Upper lobe of left lung (tissue), 6 donors: Measurements from ENCODE around the gene PTPN13. TPM values are rescaled to one million over a fixed set of nuclear protein-coding genes. Genes with fewer than 3 reads are reported as not detected.

Experiments used
- ATAC-seq, 2 donors: fragments of 200-7000 bp; cut with Tn5 transposase; one replicate each; pipeline ENCODE4 v1.9.1; 2022; ENCODE audit warnings: mild to moderate bottlenecking in 2 of 2, moderate library complexity in 2 of 2; ENCODE audit not compliant: low FRiP score in 2 of 2
- DNase-seq, 2 donors: peaks; one replicate each; pipeline ENCODE4 v3.0.0-alpha.2; 2019 to 2020
- H3K27ac ChIP-seq, 4 donors: fragments of 200-600 bp; sonication (generic); one replicate each; pipeline ENCODE4 v1.5.1; 2016 to 2019
- H3K27me3 ChIP-seq, 4 donors: fragments of 200-600 bp; sonication (generic); one replicate each; pipeline ENCODE4 v1.5.1; 2017 to 2019
- H3K36me3 ChIP-seq, 4 donors: fragments of 200-600 bp; sonication (generic); one replicate each; pipeline ENCODE4 v1.5.1; 2016 to 2019
- H3K4me1 ChIP-seq, 4 donors: fragments of 200-600 bp; sonication (generic); one replicate each; pipeline ENCODE4 v1.5.1; 2018 to 2019
- H3K4me3 ChIP-seq, 4 donors: fragments of 200-600 bp; sonication (generic); one replicate each; pipeline ENCODE4 v1.5.1; 2017 to 2019; ENCODE audit warnings: mild to moderate bottlenecking in 2 of 4, moderate library complexity in 1 of 4
- H3K9me3 ChIP-seq, 4 donors: fragments of 200-600 bp; sonication (generic); one replicate each; pipeline ENCODE4 v1.5.1; 2018 to 2019
- EP300 ChIP-seq, 4 donors: sonication (generic); formaldehyde crosslinking; IDR thresholded peaks; one replicate each; pipeline ENCODE4 v1.5.1; 2017; ENCODE audit warnings: antibody characterized with exemption in 4 of 4, control low read depth in 2 of 4
- POLR2A ChIP-seq, 4 donors: fragments of 450-650 bp; IDR thresholded peaks; one replicate each; pipeline ENCODE4 v1.5.1; 2016 to 2017; ENCODE audit warnings: antibody characterized with exemption in 4 of 4, mild to moderate bottlenecking in 2 of 4
- POLR2AphosphoS5 ChIP-seq, 2 donors: sonication (generic); formaldehyde crosslinking; IDR thresholded peaks; one replicate each; pipeline ENCODE4 v1.5.1; 2017; ENCODE audit warnings: antibody characterized with exemption in 2 of 2
- WGBS, 2 donors: methylation state at CpG; one replicate each; pipeline ENCODE4 v1.1.5; 2017 to 2018; 5-methylcytosine and 5-hydroxymethylcytosine counted together
- total RNA-seq, 6 donors: library from RNA; depleted of rRNA in 4 of 6; stranded (reverse); fragments of >200 nt in 4 of 6; gene quantifications; one replicate each; pipeline versions ENCODE4 v1.1.0 to v1.2.1, GENCODE V29; 2016 to 2021
- TF ChIP-seq, protein P1 (sequence below), 6 experiments: fragments of 450-650 bp in 4 of 6; fragments of 200-600 bp in 2 of 6; sonication (generic) in 2 of 6; IDR thresholded peaks; one replicate each; pipeline ENCODE4 v1.5.1; 2016 to 2019; ENCODE audit warnings: antibody characterized with exemption in 6 of 6
- donor health status: DM: no; HTN: no; CAD: no; lungs with moderate emphysema.
- donor health status: DM: no; HTN: yes; CAD: no; lungs with severe emphysema.

Gene PTPN13
- total RNA-seq, 6 donors from 2014 or later = 50.1 to 163 (median 96.7) TPM

DNA sequence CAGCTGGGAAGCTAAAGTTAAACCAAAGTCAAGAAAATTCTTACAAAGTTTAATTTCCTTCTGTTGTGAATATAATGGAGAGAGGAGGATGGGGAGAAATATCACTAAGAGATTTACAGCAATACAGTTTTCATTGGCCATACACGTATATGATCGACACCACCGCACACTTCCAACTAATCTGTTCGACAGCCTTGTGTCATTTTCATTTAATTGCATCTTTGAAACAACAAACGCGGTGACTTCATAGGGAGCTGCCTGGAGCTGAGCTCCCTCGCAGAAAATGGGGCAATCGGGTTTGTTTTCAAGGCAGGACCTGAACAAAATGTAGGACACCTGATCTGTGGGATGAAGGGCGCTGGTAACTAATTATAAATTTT lies 1.3 kb downstream of the PTPN13 start:
- H3K27me3 ChIP-seq = no peaks in the 10 kb centered on the region
- no peak for TF ChIP-seq EP300 (IDR thresholded peaks at IDR 0.05)
- no peak for TF ChIP-seq POLR2AphosphoS5 (IDR thresholded peaks at IDR 0.05)
- TF ChIP-seq POLR2A (IDR thresholded peaks at IDR 0.05) = no peak
- TF ChIP-seq, protein P1, sequence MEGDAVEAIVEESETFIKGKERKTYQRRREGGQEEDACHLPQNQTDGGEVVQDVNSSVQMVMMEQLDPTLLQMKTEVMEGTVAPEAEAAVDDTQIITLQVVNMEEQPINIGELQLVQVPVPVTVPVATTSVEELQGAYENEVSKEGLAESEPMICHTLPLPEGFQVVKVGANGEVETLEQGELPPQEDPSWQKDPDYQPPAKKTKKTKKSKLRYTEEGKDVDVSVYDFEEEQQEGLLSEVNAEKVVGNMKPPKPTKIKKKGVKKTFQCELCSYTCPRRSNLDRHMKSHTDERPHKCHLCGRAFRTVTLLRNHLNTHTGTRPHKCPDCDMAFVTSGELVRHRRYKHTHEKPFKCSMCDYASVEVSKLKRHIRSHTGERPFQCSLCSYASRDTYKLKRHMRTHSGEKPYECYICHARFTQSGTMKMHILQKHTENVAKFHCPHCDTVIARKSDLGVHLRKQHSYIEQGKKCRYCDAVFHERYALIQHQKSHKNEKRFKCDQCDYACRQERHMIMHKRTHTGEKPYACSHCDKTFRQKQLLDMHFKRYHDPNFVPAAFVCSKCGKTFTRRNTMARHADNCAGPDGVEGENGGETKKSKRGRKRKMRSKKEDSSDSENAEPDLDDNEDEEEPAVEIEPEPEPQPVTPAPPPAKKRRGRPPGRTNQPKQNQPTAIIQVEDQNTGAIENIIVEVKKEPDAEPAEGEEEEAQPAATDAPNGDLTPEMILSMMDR (IDR thresholded peaks at IDR 0.05) = no peak
- no peaks in the 10 kb centered on the region for H3K9me3 ChIP-seq
- peaks cover 0 to 14% (median 2%) of the 10 kb centered on the region in 4 donors for H3K4me1 ChIP-seq
- WGBS, 2 donors = 13 to 17% methylated on average over 9 of the region's 9 CpGs
- H3K36me3 ChIP-seq = no peaks in the 10 kb centered on the region
- DNase-seq (no peak), ATAC-seq (no peak)
- H3K27ac ChIP-seq = peak overlapping the region; percentile 79 to 87 (median 81)
- peak overlapping the region; percentile 37 to 79 (median 68) for H3K4me3 ChIP-seq

DNA sequence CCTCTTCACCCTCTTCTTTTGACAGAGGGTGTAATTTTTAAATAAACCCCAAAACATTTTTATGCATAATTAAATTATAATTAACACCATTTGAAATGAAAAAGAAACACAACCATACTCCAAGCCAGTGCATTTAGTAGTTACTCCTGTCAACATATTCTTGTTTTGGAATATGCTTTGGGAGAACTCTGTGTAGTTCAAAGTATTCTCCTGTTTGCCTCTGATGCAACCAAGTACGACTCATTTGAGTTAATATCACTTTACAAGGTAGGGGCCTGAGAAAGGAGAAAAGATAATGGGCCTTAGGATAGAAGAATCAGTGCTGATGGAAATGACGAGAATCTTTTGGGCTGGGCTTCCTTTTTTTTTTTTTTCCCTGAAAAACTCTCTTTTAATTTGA lies 2.7 kb downstream of the PTPN13 start:
- H3K9me3 ChIP-seq = no peaks in the 10 kb centered on the region
- no peaks in the 10 kb centered on the region for H3K27me3 ChIP-seq
- DNase-seq (no peak), ATAC-seq (no peak)
- peaks cover 0 to 14% (median 2%) of the 10 kb centered on the region in 4 donors for H3K4me1 ChIP-seq
- WGBS, 2 donors = 32 to 37% methylated on average over 2 of the region's 2 CpGs
- TF ChIP-seq, protein P1 (IDR thresholded peaks at IDR 0.05) = no peak
- TF ChIP-seq POLR2A (IDR thresholded peaks at IDR 0.05) (no peak), EP300 (IDR thresholded peaks at IDR 0.05) (no peak), POLR2AphosphoS5 (IDR thresholded peaks at IDR 0.05) (no peak)
- peak overlapping the region in 3 of 4 donors; percentile 63 to 79 (median 72) for H3K4me3 ChIP-seq
- no peaks in the 10 kb centered on the region for H3K36me3 ChIP-seq
- H3K27ac ChIP-seq = peak overlapping the region in 1 of 4 donors; percentile 87

DNA sequence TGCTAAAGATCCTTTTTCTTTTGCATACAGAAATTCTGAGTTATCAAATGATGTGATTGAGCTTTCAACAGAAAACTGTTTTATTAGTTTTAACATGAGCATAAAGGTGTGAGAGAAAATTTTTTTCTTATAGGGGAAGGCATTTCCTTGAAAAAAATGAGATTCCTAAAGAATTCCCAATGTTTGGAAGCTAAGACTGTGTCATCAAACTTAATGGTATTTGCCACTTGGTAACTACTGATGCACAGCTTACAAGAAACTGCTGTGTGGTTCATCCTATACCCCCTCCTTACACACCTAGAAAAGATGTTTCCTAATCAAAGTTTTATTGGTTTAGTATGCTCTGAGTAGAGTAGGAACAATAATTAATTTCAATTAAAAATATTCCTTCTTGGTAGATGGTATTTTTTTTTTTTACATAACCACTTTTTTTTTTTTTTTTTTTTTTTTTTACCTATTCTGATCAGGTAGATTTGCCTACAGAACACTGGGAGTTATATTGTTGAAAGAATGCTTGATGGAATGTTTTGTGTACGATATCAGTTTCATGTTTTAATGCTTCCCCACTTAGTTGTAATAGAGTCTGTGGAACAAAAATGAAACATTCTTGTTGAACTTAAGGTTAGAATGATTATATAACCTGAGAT lies 6.0 kb downstream of the PTPN13 start:
- WGBS, 2 donors = 58 to 77% methylated on average over 1 of the region's 1 CpG
- H3K9me3 ChIP-seq = no peaks in the 10 kb centered on the region
- TF ChIP-seq EP300 (IDR thresholded peaks at IDR 0.05) = no peak
- TF ChIP-seq, protein P1 (IDR thresholded peaks at IDR 0.05) = no peak
- no peak for TF ChIP-seq POLR2A (IDR thresholded peaks at IDR 0.05)
- TF ChIP-seq POLR2AphosphoS5 (IDR thresholded peaks at IDR 0.05) = no peak

DNA sequence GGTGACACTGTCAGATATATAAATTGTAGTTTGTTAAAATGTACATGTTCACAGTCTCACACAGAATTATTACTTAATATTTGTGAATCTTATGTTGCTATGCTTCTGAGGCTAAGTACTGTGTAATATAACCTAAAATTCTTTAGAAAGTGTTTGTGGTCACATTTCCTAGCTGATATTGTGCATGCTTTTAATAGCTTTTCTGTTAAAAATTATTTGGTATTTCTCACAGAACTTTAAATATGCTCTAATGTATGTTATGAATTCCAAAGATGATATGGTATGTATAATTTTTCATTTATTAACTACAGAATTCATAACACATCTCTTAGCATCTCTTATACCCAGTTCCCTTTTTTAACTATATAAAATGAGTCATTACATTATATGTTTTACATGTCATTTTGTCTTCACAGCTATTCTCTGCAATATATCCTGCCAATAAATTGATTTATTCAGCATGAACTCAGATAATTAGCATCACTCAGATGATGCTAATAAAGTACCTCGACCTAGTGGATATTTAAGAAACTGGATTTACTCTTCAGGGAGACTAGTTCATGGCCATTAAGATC lies 9.3 kb downstream of the PTPN13 start:
- H3K9me3 ChIP-seq = no peaks in the 10 kb centered on the region
- WGBS, 2 donors = 65 to 74% methylated on average over 1 of the region's 1 CpG

More for the DNA sequence above, 6.0 kb downstream of the PTPN13 start:
- Histone ChIP-seq H3K4me1 (peaks cover 0 to 2% (median 0%) of the 10 kb centered on the region in 4 donors), H3K27me3 (no peaks in the 10 kb centered on the region), H3K4me3 (no peak overlapping the region), H3K36me3 (no peaks in the 10 kb centered on the region), H3K27ac (no peak overlapping the region)
- no peak for ATAC-seq
- DNase-seq = no peak

More for the DNA sequence above, 9.3 kb downstream of the PTPN13 start:
- Histone ChIP-seq H3K4me1 (no peaks in the 10 kb centered on the region), H3K36me3 (no peaks in the 10 kb centered on the region), H3K4me3 (no peak overlapping the region), H3K27ac (no peak overlapping the region), H3K27me3 (no peaks in the 10 kb centered on the region)
- DNase-seq = no peak
- TF ChIP-seq POLR2A (IDR thresholded peaks at IDR 0.05) (no peak), POLR2AphosphoS5 (IDR thresholded peaks at IDR 0.05) (no peak), EP300 (IDR thresholded peaks at IDR 0.05) (no peak)
- TF ChIP-seq, protein P1 (IDR thresholded peaks at IDR 0.05) = no peak
- ATAC-seq = no peak
